ENCODE results near the gene CASK. TPM values are rescaled to one million over a fixed set of nuclear protein-coding genes. Genes with fewer than 3 reads are reported as not detected.

CASK gene
- total RNA-seq, 1 donor from 2014 or later = 41.0 TPM

DNA sequence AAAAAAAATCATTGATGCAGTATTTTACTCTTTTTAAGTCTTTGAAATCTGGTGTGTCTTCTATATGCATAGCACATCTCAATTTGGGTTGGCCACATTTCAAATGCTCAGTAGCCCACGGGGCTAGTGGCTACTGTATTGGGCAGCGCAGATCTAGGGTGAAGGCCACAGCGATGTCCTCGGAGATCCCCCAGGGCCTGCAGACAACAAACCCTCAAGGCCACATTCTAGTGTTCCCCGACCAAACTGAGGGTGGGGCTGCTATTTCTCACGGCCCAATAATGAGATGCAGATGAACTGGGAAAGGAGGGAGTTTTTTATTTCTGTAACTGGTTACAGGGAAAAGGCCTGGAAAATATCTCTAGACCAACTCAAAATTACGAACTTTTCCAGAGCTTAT is 452.6 kb downstream of the CASK start:
- H3K9me3 ChIP-seq = no peaks in the 10 kb centered on the region
- intact Hi-C loops (cut with DNase I) = no loop called here
- no peak overlapping the region for H3K4me3 ChIP-seq
- H3K36me3 ChIP-seq = no peaks in the 10 kb centered on the region
- H3K27ac ChIP-seq = no peak overlapping the region
- H3K4me1 ChIP-seq = no peaks in the 10 kb centered on the region
- no peak for DNase-seq (ENCODE audit: extremely low spot score in 2 of 2)
- no peak for TF ChIP-seq POLR2AphosphoS5 (IDR thresholded peaks at IDR 0.05; ENCODE audit: insufficient read depth in 1 of 2, low read depth in 1 of 2)
- TF ChIP-seq CTCF (IDR thresholded peaks at IDR 0.05) = no peak
- TF ChIP-seq POLR2A (IDR thresholded peaks at IDR 0.05) = no peak
- no peaks in the 10 kb centered on the region for H3K27me3 ChIP-seq

GRCh38 chrX:41468647-41469323 is 454.6 kb downstream of the CASK start:
- no peaks in the 10 kb centered on the region for H3K27me3 ChIP-seq
- no peak for DNase-seq (ENCODE audit: extremely low spot score in 2 of 2)
- no peaks in the 10 kb centered on the region for H3K36me3 ChIP-seq
- no peaks in the 10 kb centered on the region for H3K4me1 ChIP-seq
- TF ChIP-seq CTCF (IDR thresholded peaks at IDR 0.05) (no peak), POLR2AphosphoS5 (IDR thresholded peaks at IDR 0.05; ENCODE audit: insufficient read depth in 1 of 2, low read depth in 1 of 2) (peak in 1 of 2 donors; percentile 31)
- intact Hi-C loops (cut with DNase I) = loop anchor here (10.0 kb wide), 1 partner anchor 286 kb away; no protein-coding TSS in a partner anchor
- no peak overlapping the region for H3K27ac ChIP-seq
- no peaks in the 10 kb centered on the region for H3K9me3 ChIP-seq
- no peak overlapping the region for H3K4me3 ChIP-seq

Small RNAs within 50 kb of the gene (small RNA-seq; reads per million reads assigned to genes)
- not detected for gene AL353691.2
- not detected for gene RN7SL144P
- gene RNU6-1321P = not detected
- gene RNU6-202P = not detected

Other genes with a start within 250 kb of the CASK start
- 3.2 TPM for gene GPR34, start 234.6 kb downstream of the CASK start, total RNA-seq
- not detected for gene GPR82, start 199.4 kb downstream of the CASK start, total RNA-seq